HG02870 (cell line): Measurements from ENCODE around the gene GABRR2.
"Not testable (repeated sequence)": the region's sequence is repeated elsewhere in the genome, so short reads cannot be mapped to it uniquely, and the experiment has no call there.

Source experiments
- ATAC-seq: cut with Tn5 transposase; IDR thresholded peaks from one replicate; pipeline ENCODE4 v1.9.1; 2021; ENCODE audit warnings: mild to moderate bottlenecking, moderate library complexity; ENCODE audit not compliant: unreplicated experiment

GABRR2 gene

DNA sequence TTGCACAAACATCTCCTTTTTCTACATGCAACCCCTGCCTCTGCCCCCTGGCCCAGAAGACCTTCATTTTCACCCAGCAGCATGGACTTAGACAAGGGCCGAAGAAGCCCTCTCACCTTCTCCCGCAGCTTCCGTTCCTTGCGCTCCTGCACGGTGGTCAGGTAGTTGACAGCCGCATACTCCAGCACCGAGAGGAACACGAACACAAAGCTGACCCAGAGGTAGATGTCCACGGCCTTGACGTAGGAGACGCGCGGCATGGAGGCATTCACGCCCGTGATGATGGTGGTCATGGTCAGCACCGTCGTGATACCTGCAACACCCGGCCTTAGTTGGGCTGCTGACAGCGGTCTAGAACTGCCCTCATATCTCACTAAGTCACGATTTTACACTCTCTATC is 50.8 kb downstream of the GABRR2 start:
- ATAC-seq: no peak

DNA sequence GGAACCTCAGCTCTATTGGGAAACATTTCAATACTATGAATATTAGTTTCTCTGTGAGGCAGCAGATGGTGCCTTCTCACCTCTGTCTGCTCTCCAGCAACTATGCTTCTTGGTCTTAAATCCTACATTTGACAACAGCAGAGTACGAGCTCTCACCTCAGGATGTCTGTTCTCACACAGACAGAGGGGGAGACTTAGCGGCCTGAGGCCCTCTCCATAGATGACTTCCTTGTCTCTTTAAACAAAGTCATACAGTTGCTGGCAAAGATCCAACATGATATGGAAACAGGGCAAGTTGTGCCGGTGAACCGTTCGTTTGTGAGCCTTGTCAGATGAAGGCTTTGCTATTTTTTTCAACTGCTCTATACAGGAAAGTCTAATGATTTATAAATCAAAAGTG is 54.3 kb downstream of the GABRR2 start:
- ATAC-seq: no peak

DNA sequence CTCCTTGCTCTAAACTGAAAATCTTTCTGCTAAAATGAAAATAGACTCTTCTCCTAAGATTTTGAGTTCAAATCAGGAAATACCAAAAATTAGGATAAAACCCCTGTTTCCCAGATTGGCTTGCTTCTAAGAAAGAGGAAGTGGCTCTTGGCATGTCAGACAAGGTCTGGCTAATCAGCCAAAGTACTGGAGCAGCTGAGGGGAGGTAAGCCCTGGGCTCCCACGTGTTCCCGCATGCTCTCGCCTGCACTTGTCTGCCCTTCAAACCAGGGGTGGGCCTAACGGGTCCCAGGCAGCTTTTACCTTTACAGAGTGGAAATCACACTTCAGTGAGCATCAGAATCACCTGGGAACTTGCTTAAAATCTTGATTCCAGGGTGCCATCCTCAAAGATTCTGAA is 54.8 kb downstream of the GABRR2 start:
- no peak for ATAC-seq

DNA sequence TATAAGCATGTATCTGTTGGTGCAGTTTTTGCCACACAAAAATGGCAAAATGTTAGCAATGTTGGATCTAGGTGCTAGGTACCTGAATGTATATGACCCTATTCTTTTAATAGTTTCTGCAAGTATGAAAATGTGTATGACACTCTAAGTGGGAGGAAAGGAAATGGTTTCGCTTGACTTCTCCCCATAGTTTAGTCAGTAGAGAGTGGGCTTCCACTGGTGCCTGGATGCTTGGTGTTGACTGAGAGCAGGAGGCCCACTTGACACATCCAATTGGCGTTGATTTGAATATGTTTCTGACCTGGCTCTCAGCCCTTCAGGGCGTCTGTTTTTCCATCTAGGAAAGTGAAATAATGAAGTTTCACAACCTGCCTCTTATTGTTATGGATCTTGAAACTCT is 56.2 kb downstream of the GABRR2 start:
- peak; percentile 64 for ATAC-seq

GRCh38 chr6:89257781-89258180 is 57.3 kb downstream of the GABRR2 start:
- no peak for ATAC-seq

DNA sequence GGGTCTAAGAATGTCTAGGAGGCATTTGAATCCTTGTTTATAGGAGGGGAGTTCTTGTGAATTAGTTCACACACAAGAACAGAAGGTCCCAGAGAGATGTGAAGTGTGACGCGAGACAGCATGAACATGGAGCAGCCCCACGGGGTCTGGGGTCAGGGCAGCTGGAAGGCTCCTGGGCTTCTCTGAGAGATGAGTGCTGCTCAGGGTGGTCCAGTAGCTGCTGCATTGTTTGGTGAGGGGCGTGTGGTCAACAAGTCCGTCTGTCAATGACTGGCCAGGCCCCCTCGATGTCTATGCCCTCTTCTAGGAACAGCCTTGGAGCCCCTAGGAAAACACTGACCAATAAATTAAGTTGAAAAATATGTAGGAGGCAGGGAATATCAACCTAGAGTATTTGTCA is 57.8 kb downstream of the GABRR2 start:
- ATAC-seq: no peak

DNA sequence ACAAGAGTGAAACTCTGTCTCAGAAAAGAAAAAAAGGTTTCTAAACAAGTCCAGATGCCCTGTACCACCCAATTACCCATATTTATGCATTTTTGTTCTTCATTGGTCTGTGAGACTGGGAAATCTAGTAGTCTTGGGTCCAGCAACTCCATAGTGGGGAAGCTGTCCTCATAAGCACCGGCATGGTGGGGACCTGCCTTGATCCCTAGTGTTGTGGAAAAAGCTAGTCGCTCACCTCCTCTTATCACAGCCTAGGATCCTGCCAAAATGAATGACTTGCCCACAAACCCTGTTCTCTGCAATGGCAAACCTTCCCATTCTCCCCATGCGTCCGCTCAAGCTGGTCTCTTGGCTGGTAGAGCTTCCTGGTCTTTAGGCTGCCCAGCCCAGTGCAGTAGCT is 59.7 kb downstream of the GABRR2 start:
- no peak for ATAC-seq

GRCh38 chr6:89254569-89254968 is 60.5 kb downstream of the GABRR2 start:
- ATAC-seq: no peak

DNA sequence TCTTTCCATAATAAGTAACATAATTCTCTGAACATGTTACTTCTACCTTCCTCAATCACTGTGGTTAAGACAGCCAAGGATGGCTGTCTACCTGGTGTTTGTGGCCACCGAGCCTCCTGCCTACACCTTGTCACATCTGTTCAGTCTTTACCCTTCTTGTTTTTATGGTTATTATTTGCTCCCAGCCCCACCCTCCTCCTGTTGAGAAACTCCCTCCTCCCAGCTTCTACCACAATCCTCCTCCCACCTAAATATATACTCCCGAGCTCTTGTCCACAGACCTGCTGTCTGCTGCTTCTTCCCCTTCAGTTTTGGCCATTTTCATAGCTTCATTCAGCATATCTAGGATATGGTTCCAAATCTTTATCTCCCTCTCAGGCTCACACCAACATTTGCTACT is 62.2 kb downstream of the GABRR2 start:
- no peak for ATAC-seq

- ATAC-seq: no peak
Observed at GRCh38 chr6:89251976-89252375, 63.1 kb downstream of the GABRR2 start.

GRCh38 chr6:89251170-89251569 is 63.9 kb downstream of the GABRR2 start:
- no peak for ATAC-seq

- ATAC-seq: no peak
Observed at GRCh38 chr6:89250239-89250638, 64.9 kb downstream of the GABRR2 start.

- peak; percentile 76 for ATAC-seq
Observed at GRCh38 chr6:89244241-89244985, 70.7 kb downstream of the GABRR2 start.

DNA sequence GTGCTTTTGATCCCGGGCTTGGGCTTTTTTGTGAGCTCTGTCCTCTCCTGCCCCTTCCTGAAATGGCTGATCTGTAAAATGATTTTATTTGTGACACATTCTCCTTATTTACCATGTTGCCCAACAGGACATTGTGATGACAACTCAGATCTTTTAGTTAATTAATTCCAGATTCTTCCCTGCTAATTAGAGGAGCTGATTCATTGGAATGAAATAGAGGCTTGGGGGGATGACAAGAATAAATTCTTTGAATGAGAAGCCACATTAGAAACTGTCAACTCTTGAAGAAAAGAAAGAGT is 71.8 kb downstream of the GABRR2 start:
- no peak for ATAC-seq

DNA sequence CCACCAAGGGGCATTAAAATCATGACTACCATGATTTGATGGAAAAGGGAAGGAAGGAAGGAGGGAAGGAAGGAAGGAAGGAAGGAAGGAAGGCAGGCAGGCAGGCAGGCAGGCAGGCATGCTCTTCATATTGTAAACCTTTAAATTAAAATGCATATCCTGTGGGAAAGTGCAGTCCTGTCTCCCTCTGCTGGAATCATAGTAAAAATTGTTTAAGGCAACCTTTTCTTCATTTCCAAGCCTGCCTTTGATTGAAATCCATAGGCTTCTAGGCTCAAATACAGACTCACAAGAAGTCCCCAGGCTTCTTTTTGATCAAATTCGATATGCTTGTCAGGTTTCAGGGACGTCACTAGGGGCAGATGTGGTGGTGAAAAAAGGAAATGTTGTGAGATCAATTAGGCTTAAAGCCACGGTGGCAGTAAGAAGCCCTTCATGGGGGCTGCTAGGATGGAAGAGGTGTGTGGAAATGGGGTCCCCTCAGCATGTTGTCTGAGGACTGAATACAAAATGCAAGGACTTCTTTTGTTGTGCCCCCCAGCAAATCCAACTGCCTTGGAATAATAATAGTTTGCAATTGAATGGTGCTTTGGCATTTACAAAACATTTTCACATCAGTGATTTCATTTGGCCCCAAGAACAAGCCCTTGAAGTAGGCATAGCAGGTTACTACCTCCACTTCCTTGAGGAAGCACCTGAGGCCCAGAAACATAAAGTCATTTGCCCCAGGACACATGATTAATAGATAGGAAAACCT is 72.3 kb downstream of the GABRR2 start:
- ATAC-seq: no peak

GRCh38 chr6:89239338-89239737 is 75.8 kb downstream of the GABRR2 start:
- no peak for ATAC-seq

GRCh38 chr6:89237158-89237557 is 77.9 kb downstream of the GABRR2 start:
- ATAC-seq: no peak

DNA sequence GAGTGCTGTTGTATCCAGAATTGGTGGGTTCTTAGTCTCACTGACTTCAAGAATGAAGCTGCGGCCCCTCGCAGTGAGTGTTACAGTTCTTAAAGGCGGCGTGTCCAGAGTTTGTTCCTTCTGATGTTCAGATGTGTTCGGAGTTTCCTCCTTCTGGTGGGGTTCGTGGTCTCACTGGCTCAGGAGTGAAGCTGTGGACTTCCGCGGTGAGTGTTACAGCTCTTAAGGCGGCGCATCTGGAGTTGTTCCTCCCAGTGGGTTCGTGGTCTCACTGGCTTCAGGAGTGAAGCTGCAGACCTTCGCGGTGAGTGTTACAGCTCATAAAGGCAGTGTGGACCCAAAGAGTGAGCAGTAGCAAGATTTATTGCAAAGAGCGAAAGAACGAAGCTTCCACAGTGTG is 81.5 kb downstream of the GABRR2 start:
- ATAC-seq: not testable (repeated sequence)

- no peak for ATAC-seq
Observed at GRCh38 chr6:89222712-89223039, 92.4 kb downstream of the GABRR2 start.

GRCh38 chr6:89221971-89222711 is 93.0 kb downstream of the GABRR2 start:
- ATAC-seq: no peak

- ATAC-seq: no peak
Observed at GRCh38 chr6:89221129-89221528, 94.0 kb downstream of the GABRR2 start.

GRCh38 chr6:89217299-89217910 is 97.7 kb downstream of the GABRR2 start, which contains the start of gene GABRR1:
Gene GABRR1, minus strand, starts transcription at chr6:89217358. Its CDS starts 36 bp downstream, at chr6:89217322.
- no peak for ATAC-seq
